ENCODE results near the gene SMG5.

SMG5 gene

DNA sequence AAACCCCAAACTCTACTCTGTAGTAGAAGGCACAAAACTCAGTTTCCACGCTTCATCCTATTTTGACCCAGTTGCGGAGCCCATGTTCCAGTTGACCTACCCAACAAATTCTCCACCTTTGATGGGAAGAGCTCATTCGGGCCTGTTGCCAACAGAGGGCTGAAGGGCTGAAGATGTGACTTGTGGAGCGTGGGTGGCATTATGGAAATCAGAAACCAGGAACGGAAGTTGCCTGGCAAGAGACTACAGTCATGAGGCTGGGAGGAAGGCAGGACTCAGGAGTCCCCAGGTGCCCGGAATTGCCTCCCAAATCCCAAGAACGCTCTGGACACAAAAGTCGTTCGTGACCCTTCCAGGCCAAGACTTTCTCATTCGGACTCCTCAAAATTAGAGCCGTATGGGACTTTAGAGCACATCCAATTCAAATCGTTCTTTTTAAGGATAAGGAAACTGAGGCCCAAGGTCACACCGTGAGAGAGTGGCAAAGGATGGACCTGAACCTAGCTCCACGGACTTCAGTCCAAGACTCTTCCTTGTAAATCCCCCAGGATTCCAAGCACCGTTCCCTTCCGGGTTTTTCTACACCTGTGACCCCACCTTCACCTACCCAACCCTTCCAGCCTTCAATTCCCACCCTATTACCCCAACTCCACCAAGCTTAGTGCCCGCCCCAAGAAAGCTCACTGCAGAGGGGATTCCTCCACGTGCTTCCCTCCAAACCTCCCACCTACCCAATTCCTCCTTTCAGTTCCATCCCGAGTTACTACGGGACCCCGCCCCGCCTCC is 739 bp downstream of the SMG5 start:
- DNase-seq: no peak

- no peak for DNase-seq
Measured at GRCh38 chr1:156281281-156281680, 1.3 kb downstream of the SMG5 start.

DNA sequence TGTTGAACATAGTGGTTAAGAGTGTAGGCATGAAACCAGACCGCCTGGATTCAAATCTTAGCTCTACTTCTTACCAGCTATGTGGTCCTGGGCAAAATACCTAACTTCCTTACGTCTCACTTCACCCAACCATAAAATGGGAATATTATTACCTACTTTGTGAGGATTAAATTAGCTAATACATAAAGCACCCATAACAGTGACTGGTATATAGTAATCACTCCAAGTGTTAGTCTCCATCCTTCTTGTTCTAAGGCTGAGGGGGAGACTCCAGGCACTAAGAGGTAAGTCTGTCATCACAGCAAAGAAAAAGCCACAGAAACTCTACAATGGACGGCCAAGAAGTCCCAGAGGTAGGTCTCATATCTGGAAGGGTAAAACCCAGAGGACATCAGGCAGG is 2.8 kb downstream of the SMG5 start:
- no peak for DNase-seq

GRCh38 chr1:156276966-156277381 is 5.7 kb downstream of the SMG5 start:
- DNase-seq: no peak

GRCh38 chr1:156276532-156276931 is 6.1 kb downstream of the SMG5 start:
- DNase-seq: no peak

- no peak for DNase-seq
Measured at GRCh38 chr1:156270314-156270713, 12.3 kb downstream of the SMG5 start.

GRCh38 chr1:156268336-156268735 is 14.3 kb downstream of the SMG5 start:
- DNase-seq: no peak

DNA sequence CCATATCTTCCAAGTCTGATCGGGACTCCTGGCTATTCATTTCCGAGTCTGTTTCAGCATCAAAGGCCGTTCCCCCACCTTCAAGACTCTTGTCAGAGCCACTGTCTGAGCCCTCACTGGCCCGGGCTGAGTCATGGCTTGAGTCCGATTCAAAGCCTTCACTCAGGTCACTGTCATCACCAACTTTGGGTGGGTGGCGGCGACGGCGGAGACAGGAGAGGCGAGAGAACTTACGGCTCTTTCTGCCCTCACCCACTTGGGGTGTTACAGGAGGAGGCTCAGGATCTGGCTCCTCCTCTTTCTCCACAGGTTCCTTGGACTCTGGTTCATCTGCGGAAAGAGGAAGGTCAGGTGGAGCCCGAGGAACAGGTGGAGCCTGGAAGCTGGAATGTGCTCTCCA is 16.6 kb downstream of the SMG5 start:
- DNase-seq: no peak

DNA sequence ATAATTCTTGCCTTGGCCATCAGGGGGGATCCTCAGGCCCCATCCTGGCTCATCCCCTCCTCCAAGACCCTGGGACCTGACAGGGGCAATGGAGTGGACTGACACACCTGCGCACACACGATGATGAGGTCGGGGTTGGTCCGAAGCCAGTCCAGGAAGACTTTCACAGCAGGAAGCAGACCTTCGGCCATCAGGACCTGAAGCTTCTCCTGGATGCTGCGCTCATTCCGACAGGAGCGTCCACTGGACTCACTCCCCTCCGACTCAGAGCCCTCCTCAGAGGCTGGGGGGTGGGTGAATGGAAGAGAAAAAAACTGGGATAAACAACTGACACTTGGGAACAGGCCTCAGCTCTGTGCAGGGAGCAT is 19.4 kb downstream of the SMG5 start:
- no peak for DNase-seq

DNA sequence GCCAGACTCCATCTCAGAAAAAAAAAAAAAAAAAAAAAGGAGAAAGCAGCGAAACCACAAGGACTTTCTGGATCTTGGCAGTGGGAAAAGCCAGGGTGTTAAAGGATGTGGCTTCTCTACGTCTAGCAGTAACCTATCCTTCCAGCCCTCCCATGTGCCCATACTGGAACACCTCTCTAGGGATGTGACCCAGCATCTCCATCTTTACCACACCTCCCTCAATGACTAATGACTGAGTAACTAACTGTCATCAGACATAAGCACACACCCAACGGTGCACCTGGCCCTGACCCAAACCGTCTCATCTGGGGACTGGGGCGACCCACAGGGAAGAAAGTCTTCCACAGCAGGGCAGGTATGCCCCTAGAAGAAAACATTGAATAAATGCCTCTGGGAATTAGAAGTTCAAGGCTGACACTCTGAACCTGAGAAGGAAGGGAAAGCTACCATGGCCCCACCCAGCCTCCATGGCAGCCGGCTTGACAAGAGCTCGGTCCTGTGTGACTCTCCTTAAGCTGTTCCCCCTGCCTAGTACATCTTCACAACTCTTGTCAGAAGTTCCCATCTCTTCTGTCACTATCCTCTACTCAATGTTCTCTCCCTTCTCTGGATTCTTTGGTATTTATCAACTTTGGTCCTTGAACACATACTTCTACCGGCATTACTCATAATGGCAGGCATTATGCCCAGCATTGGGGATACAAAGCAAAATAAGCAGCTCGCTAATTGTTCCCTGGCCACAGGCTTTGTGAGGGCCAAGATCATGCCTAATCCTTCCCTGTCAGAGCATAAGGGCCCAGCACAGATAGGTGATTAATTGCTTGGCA is 20.0 kb downstream of the SMG5 start:
- no peak for DNase-seq

DNA sequence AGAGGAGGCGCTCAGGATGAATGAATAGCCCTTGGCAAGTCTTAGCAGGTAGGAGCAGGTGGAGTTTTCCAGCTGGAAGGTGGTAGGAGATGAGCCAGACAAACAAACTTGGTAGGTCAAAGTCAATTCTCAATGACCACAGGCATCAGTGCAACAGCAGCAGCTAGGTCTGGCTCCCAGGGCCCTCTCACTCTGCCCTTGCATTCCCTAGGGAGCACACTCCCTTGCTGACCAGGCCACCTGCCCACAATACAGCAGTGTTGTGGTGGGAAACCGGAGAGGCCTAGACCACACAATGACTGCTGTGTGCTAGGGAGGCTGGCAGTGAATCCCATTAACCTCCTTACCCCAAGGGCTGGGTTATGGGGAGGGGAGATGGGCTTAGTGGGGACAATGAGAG is 21.7 kb downstream of the SMG5 start:
- DNase-seq: no peak

DNA sequence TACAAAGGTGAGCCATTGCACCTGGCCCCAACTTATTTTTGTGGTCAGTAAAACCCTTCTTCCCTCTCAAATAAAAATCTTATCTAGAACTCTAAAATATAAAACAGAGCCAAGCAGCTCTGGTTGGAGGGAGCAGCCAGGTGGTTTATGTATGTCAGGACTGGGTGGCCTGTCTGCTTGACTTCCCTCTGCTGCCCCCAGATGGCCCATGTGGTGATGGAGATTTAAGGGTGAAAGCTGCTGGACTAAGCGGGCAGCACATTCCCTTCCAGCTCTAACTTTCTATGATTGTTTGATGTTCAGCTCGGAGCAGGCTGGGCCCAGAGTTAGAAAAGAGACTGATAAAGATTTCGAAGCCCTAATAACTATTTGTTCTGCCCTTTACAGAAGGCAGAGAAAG is 22.8 kb downstream of the SMG5 start:
- DNase-seq: no peak

DNA sequence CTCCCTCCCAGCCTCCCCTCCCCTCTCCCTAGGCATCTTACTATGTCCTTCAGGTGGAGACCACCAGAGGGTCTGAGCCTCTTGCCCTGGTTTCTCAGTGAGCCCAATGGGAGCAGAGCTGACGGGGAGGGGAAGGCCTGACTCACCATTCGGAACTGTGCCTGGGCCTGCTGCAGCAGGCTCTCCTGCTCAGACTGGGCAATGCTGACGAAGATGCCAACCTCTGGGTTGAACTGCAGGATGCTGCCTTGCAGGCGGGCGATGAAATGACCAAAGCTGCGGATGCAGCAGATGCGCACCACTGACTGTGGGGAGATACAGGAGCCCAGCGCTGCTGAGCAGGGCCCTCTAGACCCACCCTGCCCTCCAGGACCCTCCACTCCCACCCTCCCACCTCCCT is 23.8 kb downstream of the SMG5 start:
- no peak for DNase-seq

DNA sequence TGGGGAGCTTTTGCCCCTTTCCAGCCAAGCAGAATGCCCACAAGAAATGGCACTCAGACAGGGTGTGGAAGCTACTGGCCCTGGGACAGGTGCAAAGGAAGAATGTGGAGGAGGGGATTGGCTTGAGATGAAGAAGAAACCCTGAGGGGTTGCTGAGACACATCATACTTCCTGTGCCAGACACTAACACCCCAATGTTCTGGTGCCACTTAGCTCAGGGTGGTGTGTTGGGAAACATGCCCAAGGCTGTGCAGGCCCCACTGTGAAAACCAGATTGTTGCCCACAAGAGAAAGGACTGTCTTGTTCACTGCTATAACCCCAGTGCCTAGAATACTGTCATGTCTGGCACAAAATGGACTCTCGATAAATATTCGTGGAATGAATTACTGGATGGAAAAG is 24.9 kb downstream of the SMG5 start:
- DNase-seq: no peak

DNA sequence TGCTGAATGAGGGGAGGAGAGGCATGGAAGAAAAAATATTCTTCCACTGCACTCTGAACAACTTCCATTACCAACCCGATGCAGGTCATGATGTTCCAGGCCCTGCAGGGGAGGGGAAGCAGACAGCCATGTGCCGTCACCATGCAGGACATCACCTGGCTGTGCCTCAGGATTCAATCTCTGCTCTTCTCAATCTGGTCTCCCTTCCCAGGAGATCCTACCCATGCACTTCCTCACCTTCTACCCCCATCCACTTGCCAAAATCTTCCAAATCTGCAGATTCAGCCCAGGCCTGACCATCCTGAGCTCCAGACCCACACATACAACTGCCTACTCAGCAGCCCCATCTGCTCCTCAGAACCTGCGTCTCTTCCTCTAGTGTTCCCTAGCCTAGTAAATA is 29.0 kb downstream of the SMG5 start:
- DNase-seq: no peak

- DNase-seq: no peak
Measured at GRCh38 chr1:156251527-156251926, 31.1 kb downstream of the SMG5 start.

- no peak for DNase-seq
Measured at GRCh38 chr1:156249593-156249992, 33.0 kb downstream of the SMG5 start.

DNA sequence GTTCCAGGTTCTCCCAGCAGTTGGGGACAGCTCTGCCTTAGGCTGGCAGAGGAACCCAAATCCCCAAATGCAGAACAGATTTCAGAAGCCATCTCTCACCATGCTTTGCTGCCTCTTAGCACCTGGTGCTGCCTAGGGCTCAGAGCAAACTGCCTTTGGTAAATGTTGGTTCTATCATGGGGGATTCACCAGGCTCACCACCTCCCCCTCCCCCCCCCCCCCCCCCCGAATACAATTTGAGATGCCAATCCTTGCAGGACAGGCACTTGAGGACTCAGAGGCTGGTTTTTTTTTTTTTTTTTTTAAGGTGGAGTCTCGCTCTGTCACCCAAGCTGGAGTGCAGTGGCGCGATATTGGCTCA is 34.3 kb downstream of the SMG5 start:
- no peak for DNase-seq

DNA sequence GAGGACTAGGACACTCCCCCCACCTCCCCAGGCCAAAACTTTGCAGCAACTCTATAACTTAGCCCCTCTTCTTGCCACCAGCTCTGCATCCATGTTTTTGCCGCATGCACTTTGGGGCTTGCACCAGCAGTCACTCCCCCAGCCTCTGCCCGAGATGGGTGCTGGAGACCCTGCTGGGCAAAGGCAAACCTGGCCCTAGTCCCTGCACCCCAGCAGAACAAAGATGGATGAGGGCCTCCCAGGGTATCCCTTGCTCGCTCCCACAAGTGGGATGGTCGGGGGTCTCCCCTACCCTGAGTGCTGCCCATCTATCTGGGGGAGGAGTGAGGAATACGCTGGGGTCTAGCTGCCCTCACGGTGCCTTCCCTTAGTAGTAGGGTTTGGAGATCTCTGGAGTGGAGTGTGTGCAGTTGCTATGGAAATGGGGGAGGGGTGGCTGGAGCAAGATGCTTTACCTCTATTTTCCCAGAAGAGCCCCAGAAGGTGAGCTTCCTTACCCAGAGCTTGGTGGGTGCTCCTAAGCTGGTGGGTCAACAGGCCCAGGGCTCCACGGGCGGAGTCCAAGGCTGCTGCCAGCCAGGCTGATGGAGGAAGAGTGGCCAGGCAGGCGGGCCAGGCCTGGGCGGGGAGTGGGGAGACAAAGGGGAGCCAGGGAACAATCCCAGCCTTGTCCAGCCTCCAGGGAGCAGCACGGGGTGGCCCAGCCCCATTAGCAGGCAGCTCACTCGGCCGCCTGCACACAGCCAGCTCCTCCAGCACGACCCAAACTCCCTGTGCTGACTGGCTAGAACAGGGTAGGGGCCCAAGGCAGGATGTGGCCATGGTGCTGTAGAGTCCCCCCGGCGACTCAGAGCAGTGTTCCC is 34.9 kb downstream of the SMG5 start, which contains the start of gene PAQR6:
TSS of gene PAQR6 (minus strand) at position 597 of the 863 bp plus-strand sequence. CDS start 1,325 bp downstream, outside the sequence.
- no peak for DNase-seq

DNA sequence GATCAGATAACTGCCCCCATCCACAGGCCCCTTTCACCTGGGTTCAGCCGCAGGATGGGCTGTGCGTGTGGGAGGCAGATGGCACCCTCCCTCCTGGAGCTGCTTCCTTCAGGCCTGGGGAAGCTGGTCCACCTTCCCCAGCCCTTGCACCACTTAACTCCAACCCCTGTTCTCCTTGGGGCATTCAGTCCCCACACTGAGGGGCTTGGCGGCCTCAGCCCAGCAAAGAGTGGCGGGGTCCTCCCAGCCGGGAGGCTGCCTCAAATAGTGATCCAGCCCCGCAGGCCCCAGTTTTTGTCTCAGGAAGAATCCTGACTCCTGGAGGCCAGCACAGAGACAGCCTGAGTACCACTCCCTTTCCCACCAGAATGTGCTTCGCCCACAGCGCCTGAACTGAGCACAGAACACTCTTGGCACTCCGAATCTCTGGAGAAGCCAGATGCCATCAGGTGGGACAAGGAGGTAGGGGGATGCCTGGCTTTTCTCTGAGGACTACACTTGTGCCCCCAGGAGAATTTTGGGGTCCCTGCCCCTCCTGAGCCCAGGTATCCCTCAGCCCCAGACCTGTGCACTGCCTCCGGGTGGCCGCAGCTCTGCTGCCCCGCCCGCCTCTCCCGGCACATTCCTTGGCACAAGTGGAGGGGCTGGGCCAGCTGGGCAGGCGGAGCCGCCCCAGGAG is 35.7 kb downstream of the SMG5 start:
- DNase-seq: no peak

- no peak for DNase-seq
Measured at GRCh38 chr1:156246241-156246780, 36.3 kb downstream of the SMG5 start.

- DNase-seq: peak; percentile 24
Measured at GRCh38 chr1:156245451-156246232, 37.0 kb downstream of the SMG5 start.
